ENCODE results near the gene PRKCE. TPM values are rescaled to one million over a fixed set of nuclear protein-coding genes. Genes with fewer than 3 reads are reported as not detected.

Gene PRKCE
- total RNA-seq, 1 experiment from 2014 or later = 14.8 TPM

DNA sequence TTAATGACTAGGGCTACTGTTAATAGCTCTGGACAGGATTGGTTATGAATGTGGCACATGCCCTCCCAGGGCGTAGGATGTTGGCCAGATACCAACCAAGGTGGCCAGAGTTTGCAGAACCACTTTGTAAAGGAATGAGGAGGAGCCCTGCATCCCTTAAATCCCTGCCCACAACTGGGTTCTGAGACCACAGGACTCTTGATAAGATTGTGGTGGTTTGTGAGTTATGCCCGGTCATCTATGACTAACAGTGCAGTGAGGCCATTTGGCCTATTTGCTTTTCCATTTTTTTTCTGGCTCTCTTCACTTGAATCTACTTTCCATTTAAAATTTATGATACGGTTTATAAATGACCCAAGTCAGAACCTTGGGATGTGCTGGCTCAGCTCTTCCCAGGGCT lies 294.5 kb downstream of the PRKCE start:
- peak overlapping the region; percentile 69 for H3K4me2 ChIP-seq (ENCODE audit: low read length)
- ChIA-PET RAD21 (ENCODE audit: low non-redundant PET in 1 of 2, low total read pairs in 2 of 2, uncharacterized antibody in 2 of 2, unreplicated experiment in 2 of 2) (no interaction called here), CTCF (no interaction called here), POLR2A (interaction anchor here (1.3 to 1.4 kb wide), 2 partner anchors 17 to 18 kb away, joined by 4 read pairs; no protein-coding TSS in a partner anchor)
- no peak overlapping the region for H2AFZ ChIP-seq (ENCODE audit: low read depth, low read length, poor library complexity, severe bottlenecking)
- ATAC-seq (peak; percentile 83), DNase-seq (ENCODE audit: low read depth, low spot score) (peak; percentile 77)
- no peaks in the 10 kb centered on the region for H3K36me3 ChIP-seq (ENCODE audit: control insufficient read depth in 1 of 2, insufficient read depth in 2 of 2, low read length in 2 of 2)
- no peaks in the 10 kb centered on the region for H4K20me1 ChIP-seq (ENCODE audit: insufficient read depth)
- 0 out of 2 replicates have a peak overlapping the region, but pooled peaks have one; percentile 21 for H3K9ac ChIP-seq (ENCODE audit: low read length)
- no peaks in the 10 kb centered on the region for H3K9me2 ChIP-seq (ENCODE audit: insufficient read depth)
- H3K79me2 ChIP-seq (ENCODE audit: insufficient read depth, low read length) = no peaks in the 10 kb centered on the region
- peak overlapping the region; percentile 55; the same call in 1 of the 2 replicates for H3K27ac ChIP-seq (ENCODE audit: low read depth, low read length)
- no TSS peak for BruUV-seq (replicated peaks)
- H3K4me1 ChIP-seq (ENCODE audit: control insufficient read depth in 1 of 2, insufficient read depth in 2 of 2, low read length in 2 of 2) = peaks cover 52 to 69% of the 10 kb centered on the region in 2 experiments
- intact Hi-C loops (cut with micrococcal nuclease) = no loop called here
- no peaks in the 10 kb centered on the region for H3K27me3 ChIP-seq (ENCODE audit: insufficient read depth, low read length)
- no peaks in the 10 kb centered on the region for H3K9me3 ChIP-seq (ENCODE audit: control insufficient read depth in 1 of 2, insufficient read depth in 1 of 2, low read depth in 1 of 2, low read length in 2 of 2)
- peak overlapping the region in 1 of 2 experiments; percentile 8; a peak in 1 of 4 replicates for H3K4me3 ChIP-seq (replicated peaks in 1 of 2; ENCODE audit: low read depth in 1 of 2, low read length in 2 of 2)
- TF ChIP-seq ZBTB33 (IDR thresholded peaks at IDR 0.05; ENCODE audit: extremely low read depth, insufficient replicate concordance, low read length) (no peak), CEBPB (IDR thresholded peaks at IDR 0.05; ENCODE audit: low read depth) (0 out of 2 replicates have a peak, but pooled peaks have one; percentile 23), ATF3 (IDR thresholded peaks at IDR 0.05) (no peak), FOSL1 (IDR thresholded peaks at IDR 0.05; ENCODE audit: low read depth) (peak; percentile 70), SRF (IDR thresholded peaks at IDR 0.05; ENCODE audit: low read depth) (0 out of 2 replicates have a peak, but pooled peaks have one; percentile 26), TCF7L2 (IDR thresholded peaks at IDR 0.05; ENCODE audit: borderline replicate concordance, extremely low read depth, insufficient read depth, insufficient read length) (no peak), POLR2A (IDR thresholded peaks at IDR 0.05; ENCODE audit: borderline replicate concordance, extremely low read depth, insufficient read depth, insufficient read length) (no peak), EGR1 (IDR thresholded peaks at IDR 0.05; ENCODE audit: low read depth) (no peak), ELF1 (IDR thresholded peaks at IDR 0.05; ENCODE audit: borderline replicate concordance, low read depth) (no peak), REST (IDR thresholded peaks at IDR 0.05; ENCODE audit: low read depth) (no peak), EZH2phosphoT487 (IDR thresholded peaks at IDR 0.05; ENCODE audit: borderline replicate concordance) (no peak), JUND (IDR thresholded peaks at IDR 0.05) (peak; percentile 53), SP1 (IDR thresholded peaks at IDR 0.05; ENCODE audit: low read depth) (peak; percentile 69), EZH2 (IDR thresholded peaks at IDR 0.05) (no peak), POLR2AphosphoS5 (IDR thresholded peaks at IDR 0.05; ENCODE audit: low read depth, low read length) (peak; percentile 43; the same call in 1 of the 2 replicates), ZNF274 (IDR thresholded peaks at IDR 0.05; ENCODE audit: low read depth, low read length) (no peak), SIN3A (IDR thresholded peaks at IDR 0.05; ENCODE audit: low read depth) (no peak), YY1 (IDR thresholded peaks at IDR 0.05; ENCODE audit: extremely low read depth, insufficient replicate concordance, low read depth, low read length) (no peak), ZFX (IDR thresholded peaks at IDR 0.05) (no peak)
- TF ChIP-seq, protein P1, sequence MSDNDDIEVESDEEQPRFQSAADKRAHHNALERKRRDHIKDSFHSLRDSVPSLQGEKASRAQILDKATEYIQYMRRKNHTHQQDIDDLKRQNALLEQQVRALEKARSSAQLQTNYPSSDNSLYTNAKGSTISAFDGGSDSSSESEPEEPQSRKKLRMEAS (IDR thresholded peaks at IDR 0.05) = peak; percentile 29; the same call in 1 of the 2 replicates
- TF ChIP-seq, protein P2, sequence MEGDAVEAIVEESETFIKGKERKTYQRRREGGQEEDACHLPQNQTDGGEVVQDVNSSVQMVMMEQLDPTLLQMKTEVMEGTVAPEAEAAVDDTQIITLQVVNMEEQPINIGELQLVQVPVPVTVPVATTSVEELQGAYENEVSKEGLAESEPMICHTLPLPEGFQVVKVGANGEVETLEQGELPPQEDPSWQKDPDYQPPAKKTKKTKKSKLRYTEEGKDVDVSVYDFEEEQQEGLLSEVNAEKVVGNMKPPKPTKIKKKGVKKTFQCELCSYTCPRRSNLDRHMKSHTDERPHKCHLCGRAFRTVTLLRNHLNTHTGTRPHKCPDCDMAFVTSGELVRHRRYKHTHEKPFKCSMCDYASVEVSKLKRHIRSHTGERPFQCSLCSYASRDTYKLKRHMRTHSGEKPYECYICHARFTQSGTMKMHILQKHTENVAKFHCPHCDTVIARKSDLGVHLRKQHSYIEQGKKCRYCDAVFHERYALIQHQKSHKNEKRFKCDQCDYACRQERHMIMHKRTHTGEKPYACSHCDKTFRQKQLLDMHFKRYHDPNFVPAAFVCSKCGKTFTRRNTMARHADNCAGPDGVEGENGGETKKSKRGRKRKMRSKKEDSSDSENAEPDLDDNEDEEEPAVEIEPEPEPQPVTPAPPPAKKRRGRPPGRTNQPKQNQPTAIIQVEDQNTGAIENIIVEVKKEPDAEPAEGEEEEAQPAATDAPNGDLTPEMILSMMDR (IDR thresholded peaks at IDR 0.05 in 2 of 3, conservative IDR thresholded peaks at IDR 0.05 in 1 of 3; ENCODE audit: borderline replicate concordance in 1 of 3, insufficient read depth in 1 of 3, low read depth in 2 of 3, low read length in 2 of 3) = no peak
